ENCODE data around the gene RASEF.

Gene RASEF

GRCh38 chr9:83071626-83072025, 8.7 kb upstream of the RASEF start:
- no peak for TF ChIP-seq CTCF (IDR thresholded peaks at IDR 0.05)
- Histone ChIP-seq H3K4me3 (no peak overlapping the region), H3K27me3 (no peaks in the 10 kb centered on the region), H3K4me1 (no peaks in the 10 kb centered on the region), H3K9me3 (no peaks in the 10 kb centered on the region), H3K36me3 (no peaks in the 10 kb centered on the region), H3K27ac (no peak overlapping the region)
- DNase-seq = no peak
- intact Hi-C loops (cut with DNase I; ENCODE audit: low total_unique reads) = no loop called here

DNA sequence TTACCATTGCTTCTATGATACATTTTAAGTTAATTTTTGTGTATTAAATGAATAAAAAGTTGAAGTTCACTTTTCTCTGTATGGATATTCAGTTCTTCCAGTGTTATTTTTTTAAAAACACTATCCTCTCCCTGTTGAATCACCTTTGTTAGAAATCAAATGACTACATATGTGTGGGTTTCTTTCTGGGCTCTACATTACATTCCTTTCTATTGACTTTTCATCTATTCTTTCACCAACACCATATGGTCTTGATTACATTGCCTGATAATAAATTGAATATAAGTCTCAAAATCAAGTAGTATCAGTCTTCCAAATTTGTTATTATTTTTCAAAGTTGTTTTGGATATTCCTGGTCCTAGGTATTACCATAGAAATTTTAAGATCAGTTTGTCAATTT, 7.3 kb upstream of the RASEF start:
- intact Hi-C loops (cut with DNase I; ENCODE audit: low total_unique reads) = no loop called here
- H3K36me3 ChIP-seq = no peaks in the 10 kb centered on the region
- DNase-seq = no peak
- no peak overlapping the region for H3K27ac ChIP-seq
- H3K9me3 ChIP-seq = no peaks in the 10 kb centered on the region
- no peak for TF ChIP-seq CTCF (IDR thresholded peaks at IDR 0.05)
- H3K27me3 ChIP-seq = no peaks in the 10 kb centered on the region
- no peaks in the 10 kb centered on the region for H3K4me1 ChIP-seq
- H3K4me3 ChIP-seq = no peak overlapping the region

DNA sequence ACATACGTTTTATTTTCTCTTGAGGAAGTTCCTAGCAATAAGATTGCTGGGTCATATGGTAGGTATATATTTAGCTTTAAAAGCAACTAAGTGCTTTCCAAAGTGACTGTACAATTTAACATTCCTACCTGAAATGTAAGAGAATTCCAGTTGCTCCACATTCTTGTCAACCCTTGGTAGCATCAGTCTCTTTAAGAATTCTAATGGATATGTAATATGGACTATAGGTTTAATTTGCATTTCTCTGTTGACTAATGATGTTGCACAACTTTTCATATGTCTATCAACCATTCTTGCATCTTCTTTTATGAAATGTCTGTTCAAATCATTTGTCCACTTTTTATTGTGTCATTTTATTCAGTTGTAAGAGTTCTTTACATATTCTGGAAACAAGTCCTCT, 6.7 kb upstream of the RASEF start:
- no peaks in the 10 kb centered on the region for H3K9me3 ChIP-seq
- no peak overlapping the region for H3K27ac ChIP-seq
- DNase-seq = no peak
- intact Hi-C loops (cut with DNase I; ENCODE audit: low total_unique reads) = no loop called here
- no peak for TF ChIP-seq CTCF (IDR thresholded peaks at IDR 0.05)
- no peak overlapping the region for H3K4me3 ChIP-seq
- H3K4me1 ChIP-seq = no peaks in the 10 kb centered on the region
- H3K36me3 ChIP-seq = no peaks in the 10 kb centered on the region
- no peaks in the 10 kb centered on the region for H3K27me3 ChIP-seq

GRCh38 chr9:83068414-83068813, 5.5 kb upstream of the RASEF start:
- Histone ChIP-seq H3K4me3 (no peak overlapping the region), H3K36me3 (no peaks in the 10 kb centered on the region), H3K27me3 (peaks cover 0 to under 1% of the 10 kb centered on the region in 2 donors), H3K4me1 (no peaks in the 10 kb centered on the region), H3K9me3 (no peaks in the 10 kb centered on the region), H3K27ac (no peak overlapping the region)
- DNase-seq = no peak
- TF ChIP-seq CTCF (IDR thresholded peaks at IDR 0.05) = no peak
- intact Hi-C loops (cut with DNase I; ENCODE audit: low total_unique reads) = no loop called here

- TF ChIP-seq CTCF (IDR thresholded peaks at IDR 0.05) = no peak
- Histone ChIP-seq H3K36me3 (no peaks in the 10 kb centered on the region), H3K4me3 (no peak overlapping the region), H3K27ac (no peak overlapping the region), H3K4me1 (peaks cover 0 to 7% (median 5%) of the 10 kb centered on the region in 4 donors), H3K9me3 (no peaks in the 10 kb centered on the region), H3K27me3 (peaks cover 0 to 9% of the 10 kb centered on the region in 2 donors)
- intact Hi-C loops (cut with DNase I; ENCODE audit: low total_unique reads) = no loop called here
- DNase-seq = no peak
These were observed 4.6 kb upstream of the RASEF start for GRCh38 chr9:83067579-83067978.

DNA sequence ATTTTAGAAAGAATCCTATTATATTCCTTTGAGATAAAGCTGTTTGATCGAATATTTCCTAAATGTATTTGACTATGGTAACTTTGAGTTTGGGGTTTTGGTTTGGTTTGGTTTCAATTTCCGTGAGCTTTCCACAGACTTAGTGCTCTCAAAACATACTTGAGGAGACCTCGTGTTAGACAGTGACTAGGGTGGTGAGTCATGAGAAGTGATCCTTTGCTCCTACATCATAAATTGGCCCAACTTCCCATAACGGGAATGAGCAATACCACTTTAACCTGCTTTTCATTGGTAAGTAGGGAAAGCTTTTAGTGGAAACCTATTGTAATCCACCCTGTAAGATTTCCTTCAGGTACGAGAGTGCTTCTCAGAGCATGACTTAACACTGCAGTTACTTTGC, 3.8 kb upstream of the RASEF start:
- Histone ChIP-seq H3K4me1 (peaks cover 0 to 14% (median 13%) of the 10 kb centered on the region in 4 donors), H3K27ac (no peak overlapping the region), H3K4me3 (no peak overlapping the region), H3K36me3 (no peaks in the 10 kb centered on the region), H3K27me3 (peaks cover 0 to 17% of the 10 kb centered on the region in 2 donors), H3K9me3 (no peaks in the 10 kb centered on the region)
- no peak for TF ChIP-seq CTCF (IDR thresholded peaks at IDR 0.05)
- intact Hi-C loops (cut with DNase I; ENCODE audit: low total_unique reads) = no loop called here
- no peak for DNase-seq

Data from tibial artery (tissue), 4 donors.